Adrenal gland (tissue), 5 donors: ENCODE measurements around the gene FCGR3B.
"Not testable (repeated sequence)": the region's sequence is repeated elsewhere in the genome, so short reads cannot be mapped to it uniquely, and the experiment has no call there.

Experiments
- POLR2A ChIP-seq, 2 donors: fragments of 450-650 bp; IDR thresholded peaks; one replicate each; pipeline ENCODE4 v1.6.1; 2017; ENCODE audit warnings: antibody characterized with exemption in 2 of 2, mild to moderate bottlenecking in 2 of 2, moderate library complexity in 1 of 2
- TF ChIP-seq, protein P1 (sequence below), 6 experiments: fragments of 450-650 bp in 4 of 6; fragments of 200-600 bp in 2 of 6; sonication (generic) in 1 of 6; IDR thresholded peaks; 1 replicate in 5 of 6; 2 replicates in 1 of 6; pipeline versions ENCODE4 v1.5.1 to v1.8.0; 2016 to 2021; ENCODE audit warnings: antibody characterized with exemption in 6 of 6, mild to moderate bottlenecking in 2 of 6, moderate library complexity in 1 of 6
- donor health status: DM: no; HTN: no; CAD: no.

GRCh38 chr1:161663569-161663968 lies 32.6 kb upstream of the FCGR3B start:
- TF ChIP-seq, protein P1, sequence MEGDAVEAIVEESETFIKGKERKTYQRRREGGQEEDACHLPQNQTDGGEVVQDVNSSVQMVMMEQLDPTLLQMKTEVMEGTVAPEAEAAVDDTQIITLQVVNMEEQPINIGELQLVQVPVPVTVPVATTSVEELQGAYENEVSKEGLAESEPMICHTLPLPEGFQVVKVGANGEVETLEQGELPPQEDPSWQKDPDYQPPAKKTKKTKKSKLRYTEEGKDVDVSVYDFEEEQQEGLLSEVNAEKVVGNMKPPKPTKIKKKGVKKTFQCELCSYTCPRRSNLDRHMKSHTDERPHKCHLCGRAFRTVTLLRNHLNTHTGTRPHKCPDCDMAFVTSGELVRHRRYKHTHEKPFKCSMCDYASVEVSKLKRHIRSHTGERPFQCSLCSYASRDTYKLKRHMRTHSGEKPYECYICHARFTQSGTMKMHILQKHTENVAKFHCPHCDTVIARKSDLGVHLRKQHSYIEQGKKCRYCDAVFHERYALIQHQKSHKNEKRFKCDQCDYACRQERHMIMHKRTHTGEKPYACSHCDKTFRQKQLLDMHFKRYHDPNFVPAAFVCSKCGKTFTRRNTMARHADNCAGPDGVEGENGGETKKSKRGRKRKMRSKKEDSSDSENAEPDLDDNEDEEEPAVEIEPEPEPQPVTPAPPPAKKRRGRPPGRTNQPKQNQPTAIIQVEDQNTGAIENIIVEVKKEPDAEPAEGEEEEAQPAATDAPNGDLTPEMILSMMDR (IDR thresholded peaks at IDR 0.05) = not testable (repeated sequence)
- not testable (repeated sequence) for TF ChIP-seq POLR2A (IDR thresholded peaks at IDR 0.05)
